Panc1 (cell line): ENCODE data around the gene RUFY2.

Experiments used
- CTCF ChIP-seq: fragments of 450-650 bp; IDR thresholded peaks from 2 replicates; pipeline ENCODE4 v1.5.1; 2017; ENCODE audit warnings: mild to moderate bottlenecking
- POLR2AphosphoS5 ChIP-seq: IDR thresholded peaks from 2 replicates; pipeline ENCODE4 v1.6.1; 2012; ENCODE audit warnings: mild to moderate bottlenecking, low read depth, low read length, moderate library complexity
- SIN3A ChIP-seq: IDR thresholded peaks from 2 replicates; pipeline ENCODE4 v1.6.1; 2012; ENCODE audit warnings: low read depth, mild to moderate bottlenecking, low read length, moderate library complexity, borderline replicate concordance; ENCODE audit not compliant: insufficient read depth
- TCF7L2 ChIP-seq: IDR thresholded peaks from 2 replicates; pipeline ENCODE4 v1.6.1; 2011; ENCODE audit warnings: mild to moderate bottlenecking, low read depth, low read length, inconsistent platforms
- TF ChIP-seq, protein P1 (sequence below), 2 experiments: IDR thresholded peaks; 2 replicates each; pipeline ENCODE4 v1.6.1; 2011 to 2012; ENCODE audit warnings: low read depth in 2 of 2, control low read depth in 1 of 2, low read length in 1 of 2, mild to moderate bottlenecking in 1 of 2, moderate library complexity in 1 of 2; ENCODE audit not compliant: insufficient read depth in 1 of 2

- TF ChIP-seq POLR2AphosphoS5, result no peak
- no peak for TF ChIP-seq CTCF
- TF ChIP-seq TCF7L2, result no peak
- TF ChIP-seq, protein P1, sequence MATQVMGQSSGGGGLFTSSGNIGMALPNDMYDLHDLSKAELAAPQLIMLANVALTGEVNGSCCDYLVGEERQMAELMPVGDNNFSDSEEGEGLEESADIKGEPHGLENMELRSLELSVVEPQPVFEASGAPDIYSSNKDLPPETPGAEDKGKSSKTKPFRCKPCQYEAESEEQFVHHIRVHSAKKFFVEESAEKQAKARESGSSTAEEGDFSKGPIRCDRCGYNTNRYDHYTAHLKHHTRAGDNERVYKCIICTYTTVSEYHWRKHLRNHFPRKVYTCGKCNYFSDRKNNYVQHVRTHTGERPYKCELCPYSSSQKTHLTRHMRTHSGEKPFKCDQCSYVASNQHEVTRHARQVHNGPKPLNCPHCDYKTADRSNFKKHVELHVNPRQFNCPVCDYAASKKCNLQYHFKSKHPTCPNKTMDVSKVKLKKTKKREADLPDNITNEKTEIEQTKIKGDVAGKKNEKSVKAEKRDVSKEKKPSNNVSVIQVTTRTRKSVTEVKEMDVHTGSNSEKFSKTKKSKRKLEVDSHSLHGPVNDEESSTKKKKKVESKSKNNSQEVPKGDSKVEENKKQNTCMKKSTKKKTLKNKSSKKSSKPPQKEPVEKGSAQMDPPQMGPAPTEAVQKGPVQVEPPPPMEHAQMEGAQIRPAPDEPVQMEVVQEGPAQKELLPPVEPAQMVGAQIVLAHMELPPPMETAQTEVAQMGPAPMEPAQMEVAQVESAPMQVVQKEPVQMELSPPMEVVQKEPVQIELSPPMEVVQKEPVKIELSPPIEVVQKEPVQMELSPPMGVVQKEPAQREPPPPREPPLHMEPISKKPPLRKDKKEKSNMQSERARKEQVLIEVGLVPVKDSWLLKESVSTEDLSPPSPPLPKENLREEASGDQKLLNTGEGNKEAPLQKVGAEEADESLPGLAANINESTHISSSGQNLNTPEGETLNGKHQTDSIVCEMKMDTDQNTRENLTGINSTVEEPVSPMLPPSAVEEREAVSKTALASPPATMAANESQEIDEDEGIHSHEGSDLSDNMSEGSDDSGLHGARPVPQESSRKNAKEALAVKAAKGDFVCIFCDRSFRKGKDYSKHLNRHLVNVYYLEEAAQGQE (IDR thresholded peaks at IDR 0.05; ENCODE audit: insufficient read depth in 1 of 2, low read depth in 2 of 2, low read length in 1 of 2), result no peak
- no peak for TF ChIP-seq SIN3A
These were observed 72.2 kb downstream of the RUFY2 start for GRCh38 chr10:68334672-68335467.
